A549 (cell line): Measurements from ENCODE around the gene COMMD10. TPM values are rescaled to one million over a fixed set of nuclear protein-coding genes. Genes with fewer than 3 reads are reported as not detected.

Source experiments
- ATAC-seq, 2 experiments: fragments of 200-7000 bp in 1 of 2; fragments of >200 bp in 1 of 2; cut with Nextera tagmentation in 1 of 2; cut with Tn5 transposase in 1 of 2; 3 replicates each; pipeline versions ENCODE4 v1.8.0 to v1.9.1; 2018 to 2020; ENCODE audit warnings: mild to moderate bottlenecking in 1 of 2, moderate library complexity in 1 of 2
- CTCF ChIA-PET: fragments of 300-600 bp; sonication (Branson Sonifier 250); formaldehyde crosslinking; extraction: SDS; loops from one replicate; lab custom pipeline; 2021; ENCODE audit warnings: antibody characterized with exemption, inconsistent platforms; lab: Yijun Ruan, JAX
- POLR2A ChIA-PET: fragments of 350-600 bp; formaldehyde crosslinking; extraction: SDS; loops from one replicate; lab custom pipeline; 2021; ENCODE audit warnings: antibody characterized with exemption, inconsistent platforms; lab: Yijun Ruan, JAX
- DNase-seq, 2 experiments: peaks; one replicate each; pipeline versions ENCODE4 v3.0.0 to v3.0.0-alpha.2; 2011 to 2016; ENCODE audit warnings: low read depth in 1 of 2, low spot score in 1 of 2
- FAIRE-seq: peaks from 2 replicates; lab custom pipeline; 2011; peaks lifted over from hg19 to GRCh38; lab: Jason Lieb, UNC
- H3K27ac ChIP-seq, 2 experiments: fragments of >200 bp; sonication (Bioruptor Twin); formaldehyde crosslinking; 3 replicates each; pipeline ENCODE4 v1.5.1; 2016 to 2017
- H3K4me1 ChIP-seq: fragments of >200 bp; sonication (Bioruptor Twin); formaldehyde crosslinking; 3 replicates; pipeline ENCODE4 v1.6.1; 2016
- H3K4me2 ChIP-seq: fragments of >200 bp; sonication (Bioruptor Twin); formaldehyde crosslinking; 3 replicates; pipeline ENCODE4 v1.6.1; 2016
- H3K4me3 ChIP-seq: fragments of >200 bp; sonication (Bioruptor Twin); formaldehyde crosslinking; 3 replicates; pipeline ENCODE4 v1.5.1; 2016
- H3K9me3 ChIP-seq: fragments of >200 bp; sonication (Bioruptor Twin); formaldehyde crosslinking; 3 replicates; pipeline ENCODE4 v1.6.1; 2016
- CEBPB ChIP-seq, 2 experiments: fragments of >200 bp in 1 of 2; sonication (Bioruptor Twin) in 1 of 2; formaldehyde crosslinking in 1 of 2; IDR thresholded peaks; 2 replicates each; pipeline ENCODE4 v1.6.1; 2012 to 2016
- CHD2 ChIP-seq: fragments of 150-350 bp; IDR thresholded peaks from 2 replicates; pipeline ENCODE4 v1.6.1; 2014; ENCODE audit warnings: low read length; ENCODE audit not compliant: partially characterized antibody
- CHD4 ChIP-seq: fragments of 200-600 bp; sonication (generic); IDR thresholded peaks from 2 replicates; pipeline ENCODE4 v1.6.1; 2016; ENCODE audit warnings: antibody characterized with exemption, mild to moderate bottlenecking, borderline replicate concordance
- EHF ChIP-seq: fragments of 250-450 bp; sonication (Bioruptor Pico); IDR thresholded peaks from 2 replicates; pipeline ENCODE4 v1.5.0; 2020; ENCODE audit warnings: mild to moderate bottlenecking
- EHMT2 ChIP-seq: fragments of 200-600 bp; sonication (generic); IDR thresholded peaks from 2 replicates; pipeline ENCODE4 v1.6.1; 2016; ENCODE audit warnings: antibody characterized with exemption, low read depth, mild to moderate bottlenecking, moderate library complexity
- EP300 ChIP-seq, 2 experiments: fragments of >200 bp; sonication (Bioruptor Twin); formaldehyde crosslinking; IDR thresholded peaks; 2 replicates in 1 of 2; 3 replicates in 1 of 2; pipeline ENCODE4 v1.6.1; 2016 to 2017
- GATA3 ChIP-seq: IDR thresholded peaks from 2 replicates; pipeline ENCODE4 v1.6.1; 2012; ENCODE audit warnings: borderline replicate concordance
- HDAC2 ChIP-seq: fragments of 200-600 bp; sonication (generic); IDR thresholded peaks from 2 replicates; pipeline ENCODE4 v1.6.1; 2016
- JUN ChIP-seq, 2 experiments: fragments of >200 bp; sonication (Bioruptor Twin); formaldehyde crosslinking; IDR thresholded peaks; 2 replicates in 1 of 2; 3 replicates in 1 of 2; pipeline ENCODE4 v1.6.1; 2016 to 2017
- JUNB ChIP-seq: fragments of >200 bp; sonication (Bioruptor Twin); formaldehyde crosslinking; IDR thresholded peaks from 2 replicates; pipeline ENCODE4 v1.6.1; 2016
- KDM5A ChIP-seq: fragments of 200-600 bp; sonication (generic); IDR thresholded peaks from 2 replicates; pipeline ENCODE4 v1.6.1; 2016; ENCODE audit warnings: antibody characterized with exemption, mild to moderate bottlenecking
- MAFK ChIP-seq: fragments of 450-650 bp; IDR thresholded peaks from 2 replicates; pipeline ENCODE4 v1.6.1; 2014; ENCODE audit not compliant: partially characterized antibody
- PHF8 ChIP-seq: fragments of 200-600 bp; sonication (generic); IDR thresholded peaks from 2 replicates; pipeline ENCODE4 v1.6.1; 2016; ENCODE audit warnings: low read depth, mild to moderate bottlenecking, antibody characterized with exemption, moderate library complexity, borderline replicate concordance
- RAD21 ChIP-seq, 2 experiments: fragments of >200 bp in 1 of 2; sonication (Bioruptor Twin) in 1 of 2; formaldehyde crosslinking in 1 of 2; IDR thresholded peaks in 1 of 2; conservative IDR thresholded peaks in 1 of 2; 2 replicates in 1 of 2; 3 replicates in 1 of 2; pipeline ENCODE4 v1.6.1; 2012 to 2018; ENCODE audit warnings: inconsistent platforms in 1 of 2
- RNF2 ChIP-seq: fragments of 200-600 bp; sonication (generic); IDR thresholded peaks from 2 replicates; pipeline ENCODE4 v1.6.1; 2016; ENCODE audit warnings: low read depth, mild to moderate bottlenecking, antibody characterized with exemption, moderate library complexity, borderline replicate concordance
- TFCP2L1 ChIP-seq: fragments of 250-450 bp; sonication (Bioruptor Pico); IDR thresholded peaks from 2 replicates; pipeline ENCODE4 v1.5.0; 2021; ENCODE audit warnings: mild to moderate bottlenecking
- ZC3H11A ChIP-seq: fragments of 450-650 bp; IDR thresholded peaks from 2 replicates; pipeline ENCODE4 v1.6.1; 2014; ENCODE audit warnings: antibody characterized with exemption, mild to moderate bottlenecking
- ZFP36 ChIP-seq: fragments of 450-650 bp; IDR thresholded peaks from 2 replicates; pipeline ENCODE4 v1.6.1; 2014; ENCODE audit warnings: borderline replicate concordance; ENCODE audit not compliant: partially characterized antibody
- ZNF302 ChIP-seq: fragments of 250-450 bp; sonication (Bioruptor Pico); IDR thresholded peaks from 2 replicates; pipeline ENCODE4 v1.9.0; 2021; ENCODE audit warnings: inconsistent platforms, mild to moderate bottlenecking, moderate library complexity
- ZSCAN20 ChIP-seq: fragments of 250-450 bp; sonication (Bioruptor Pico); IDR thresholded peaks from 2 replicates; pipeline ENCODE4 v1.8.0; 2022; ENCODE audit warnings: mild to moderate bottlenecking, moderate library complexity
- WGBS: methylation state at CpG from one replicate; pipeline ENCODE4 v1.1.6; 2017; ENCODE audit errors: missing lambda C conversion rate; 5-methylcytosine and 5-hydroxymethylcytosine counted together
- polyA plus RNA-seq, 4 experiments: library from polyadenylated mRNA; depleted of rRNA in 3 of 4; stranded (reverse); fragments of >200 nt; fragmentation: RNase III in 1 of 4; extraction: RNeasy Plus Mini Kit Qiagen cat#74134 plus additional on column Dnase treatment in 1 of 4; gene quantifications; 2 replicates in 3 of 4; 3 replicates in 1 of 4; pipeline ENCODE4 v1.2.3, GENCODE V29; 2011 to 2017
- TF ChIP-seq, protein P1 (sequence below): fragments of 450-650 bp; IDR thresholded peaks from 2 replicates; pipeline ENCODE4 v1.6.1; 2014; ENCODE audit warnings: antibody characterized with exemption
- TF ChIP-seq, protein P2 (sequence below): IDR thresholded peaks from 2 replicates; pipeline ENCODE4 v1.6.1; 2012; ENCODE audit warnings: low read depth, borderline replicate concordance
- TF ChIP-seq, protein P3 (sequence below): fragments of 200-600 bp; sonication (generic); IDR thresholded peaks from 2 replicates; pipeline ENCODE4 v1.6.1; 2016; ENCODE audit warnings: antibody characterized with exemption, mild to moderate bottlenecking, moderate library complexity
- TF ChIP-seq, protein P4 (sequence below): IDR thresholded peaks from 2 replicates; pipeline ENCODE4 v1.6.1; 2012

Gene COMMD10
- polyA plus RNA-seq, 2 of the 4 experiments (the other 2 are of a cell fraction): 40.2 to 63.9 TPM

DNA sequence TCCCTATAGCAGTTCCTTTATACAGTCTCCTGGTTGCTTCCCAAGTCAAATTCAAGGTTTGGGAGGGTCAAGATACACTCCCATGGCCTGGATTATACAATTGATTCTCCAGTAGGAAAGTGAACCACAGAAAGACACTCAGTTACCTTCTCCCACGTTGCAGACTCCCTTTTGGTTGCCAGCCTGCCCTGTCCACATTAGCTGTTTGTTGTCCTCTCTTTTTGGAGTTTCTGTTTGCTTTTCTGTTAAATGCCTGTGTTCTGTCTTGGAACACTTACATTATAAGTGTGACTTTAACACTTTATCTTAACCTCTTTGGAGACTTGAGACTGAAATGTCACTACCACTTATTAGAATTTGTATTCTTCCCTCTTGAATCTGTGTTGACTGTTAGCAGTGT is 30.3 kb downstream of the COMMD10 start:
- FAIRE-seq: no peak
- Histone ChIP-seq H3K9me3 (peaks cover 16% of the 10 kb centered on the region), H3K27ac (no peak overlapping the region), H3K4me2 (no peak overlapping the region), H3K4me1 (no peaks in the 10 kb centered on the region), H3K4me3 (no peak overlapping the region)
- DNase-seq: no peak
- CTCF ChIA-PET: no interaction called here
- POLR2A ChIA-PET: no interaction called here
- ATAC-seq: no peak
- 48% methylated on average over 1 of the region's 1 CpG for WGBS
- no peak for TF ChIP-seq CHD2
- TF ChIP-seq CEBPB (IDR thresholded peaks at IDR 0.05): no peak
- TF ChIP-seq ZNF302: no peak
- TF ChIP-seq JUN (IDR thresholded peaks at IDR 0.05): no peak
- TF ChIP-seq KDM5A: no peak
- TF ChIP-seq, protein P1, sequence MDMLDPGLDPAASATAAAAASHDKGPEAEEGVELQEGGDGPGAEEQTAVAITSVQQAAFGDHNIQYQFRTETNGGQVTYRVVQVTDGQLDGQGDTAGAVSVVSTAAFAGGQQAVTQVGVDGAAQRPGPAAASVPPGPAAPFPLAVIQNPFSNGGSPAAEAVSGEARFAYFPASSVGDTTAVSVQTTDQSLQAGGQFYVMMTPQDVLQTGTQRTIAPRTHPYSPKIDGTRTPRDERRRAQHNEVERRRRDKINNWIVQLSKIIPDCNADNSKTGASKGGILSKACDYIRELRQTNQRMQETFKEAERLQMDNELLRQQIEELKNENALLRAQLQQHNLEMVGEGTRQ: no peak
- no peak for TF ChIP-seq HDAC2
- no peak for TF ChIP-seq TFCP2L1 (CRISPR knock-in tag)
- TF ChIP-seq, all 56 proteins: peak for 0

DNA sequence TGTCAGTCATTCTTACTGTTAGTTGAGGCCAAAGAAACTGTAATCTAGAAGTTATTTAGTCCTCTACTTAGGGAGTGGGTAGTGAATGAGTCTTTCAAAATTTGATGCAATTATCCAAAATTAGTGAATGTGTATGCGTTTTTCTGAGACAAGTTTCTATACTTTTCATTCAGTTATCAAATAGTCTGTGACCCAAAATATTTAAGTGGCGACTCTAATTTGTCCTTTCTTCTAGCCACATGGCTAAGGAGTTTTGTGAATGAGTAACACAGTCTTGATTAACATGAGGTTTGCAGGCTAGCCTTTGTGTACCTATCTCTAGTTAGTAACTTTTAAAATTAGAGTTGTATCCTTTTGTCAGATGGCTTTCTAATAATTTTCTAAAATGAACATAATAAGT is 45.6 kb downstream of the COMMD10 start:
- Histone ChIP-seq H3K4me1 (no peaks in the 10 kb centered on the region), H3K9me3 (no peaks in the 10 kb centered on the region), H3K4me3 (no peak overlapping the region), H3K27ac (no peak overlapping the region), H3K4me2 (no peak overlapping the region)
- TF ChIP-seq ZNF302 (no peak), EHMT2 (no peak), KDM5A (no peak), JUN (IDR thresholded peaks at IDR 0.05) (no peak)
- TF ChIP-seq, protein P1: no peak
- TF ChIP-seq, protein P2, sequence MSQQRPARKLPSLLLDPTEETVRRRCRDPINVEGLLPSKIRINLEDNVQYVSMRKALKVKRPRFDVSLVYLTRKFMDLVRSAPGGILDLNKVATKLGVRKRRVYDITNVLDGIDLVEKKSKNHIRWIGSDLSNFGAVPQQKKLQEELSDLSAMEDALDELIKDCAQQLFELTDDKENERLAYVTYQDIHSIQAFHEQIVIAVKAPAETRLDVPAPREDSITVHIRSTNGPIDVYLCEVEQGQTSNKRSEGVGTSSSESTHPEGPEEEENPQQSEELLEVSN: no peak
- DNase-seq: no peak
- ChIA-PET POLR2A (no interaction called here), CTCF (no interaction called here)
- 60% methylated on average over 2 of the region's 2 CpGs for WGBS
- no peak for ATAC-seq
- FAIRE-seq: no peak

DNA sequence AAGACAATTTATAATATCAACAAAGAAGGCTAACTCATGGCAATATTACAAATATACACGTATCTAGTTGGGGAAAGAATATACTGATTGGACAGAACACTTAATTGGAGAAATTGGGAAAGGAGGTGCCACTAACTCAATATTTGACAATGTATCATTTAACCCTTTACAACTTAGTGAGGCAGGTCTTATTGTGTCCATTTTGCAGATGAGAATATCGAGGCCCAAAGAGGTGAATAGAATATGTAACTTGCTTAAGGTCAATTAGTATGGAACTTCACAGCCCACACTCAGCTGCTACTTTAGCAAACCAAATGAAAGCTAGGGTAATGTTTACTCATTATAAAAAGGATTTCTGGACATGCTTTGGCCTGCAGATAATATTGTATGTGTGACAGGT is 46.2 kb downstream of the COMMD10 start:
- no peaks in the 10 kb centered on the region for H3K4me1 ChIP-seq
- no peaks in the 10 kb centered on the region for H3K9me3 ChIP-seq
- ChIA-PET POLR2A (no interaction called here), CTCF (no interaction called here)
- WGBS: 90% methylated on average over 2 of the region's 2 CpGs
- FAIRE-seq (no peak), ATAC-seq (no peak), DNase-seq (no peak)
- H3K4me2 ChIP-seq: no peak overlapping the region
- TF ChIP-seq TFCP2L1 (CRISPR knock-in tag) (no peak), MAFK (no peak), ZSCAN20 (no peak), JUNB (no peak), KDM5A (no peak), EHMT2 (no peak), EP300 (IDR thresholded peaks at IDR 0.05) (no peak), ZC3H11A (no peak), PHF8 (no peak), EHF (CRISPR knock-in tag) (no peak), RNF2 (no peak), CHD4 (no peak), RAD21 (conservative IDR thresholded peaks at IDR 0.05 in 1 of 2, IDR thresholded peaks at IDR 0.05 in 1 of 2) (no peak), ZFP36 (no peak), JUN (IDR thresholded peaks at IDR 0.05) (no peak), GATA3 (no peak)
- TF ChIP-seq, protein P3, sequence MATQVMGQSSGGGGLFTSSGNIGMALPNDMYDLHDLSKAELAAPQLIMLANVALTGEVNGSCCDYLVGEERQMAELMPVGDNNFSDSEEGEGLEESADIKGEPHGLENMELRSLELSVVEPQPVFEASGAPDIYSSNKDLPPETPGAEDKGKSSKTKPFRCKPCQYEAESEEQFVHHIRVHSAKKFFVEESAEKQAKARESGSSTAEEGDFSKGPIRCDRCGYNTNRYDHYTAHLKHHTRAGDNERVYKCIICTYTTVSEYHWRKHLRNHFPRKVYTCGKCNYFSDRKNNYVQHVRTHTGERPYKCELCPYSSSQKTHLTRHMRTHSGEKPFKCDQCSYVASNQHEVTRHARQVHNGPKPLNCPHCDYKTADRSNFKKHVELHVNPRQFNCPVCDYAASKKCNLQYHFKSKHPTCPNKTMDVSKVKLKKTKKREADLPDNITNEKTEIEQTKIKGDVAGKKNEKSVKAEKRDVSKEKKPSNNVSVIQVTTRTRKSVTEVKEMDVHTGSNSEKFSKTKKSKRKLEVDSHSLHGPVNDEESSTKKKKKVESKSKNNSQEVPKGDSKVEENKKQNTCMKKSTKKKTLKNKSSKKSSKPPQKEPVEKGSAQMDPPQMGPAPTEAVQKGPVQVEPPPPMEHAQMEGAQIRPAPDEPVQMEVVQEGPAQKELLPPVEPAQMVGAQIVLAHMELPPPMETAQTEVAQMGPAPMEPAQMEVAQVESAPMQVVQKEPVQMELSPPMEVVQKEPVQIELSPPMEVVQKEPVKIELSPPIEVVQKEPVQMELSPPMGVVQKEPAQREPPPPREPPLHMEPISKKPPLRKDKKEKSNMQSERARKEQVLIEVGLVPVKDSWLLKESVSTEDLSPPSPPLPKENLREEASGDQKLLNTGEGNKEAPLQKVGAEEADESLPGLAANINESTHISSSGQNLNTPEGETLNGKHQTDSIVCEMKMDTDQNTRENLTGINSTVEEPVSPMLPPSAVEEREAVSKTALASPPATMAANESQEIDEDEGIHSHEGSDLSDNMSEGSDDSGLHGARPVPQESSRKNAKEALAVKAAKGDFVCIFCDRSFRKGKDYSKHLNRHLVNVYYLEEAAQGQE: no peak
- TF ChIP-seq, protein P4, sequence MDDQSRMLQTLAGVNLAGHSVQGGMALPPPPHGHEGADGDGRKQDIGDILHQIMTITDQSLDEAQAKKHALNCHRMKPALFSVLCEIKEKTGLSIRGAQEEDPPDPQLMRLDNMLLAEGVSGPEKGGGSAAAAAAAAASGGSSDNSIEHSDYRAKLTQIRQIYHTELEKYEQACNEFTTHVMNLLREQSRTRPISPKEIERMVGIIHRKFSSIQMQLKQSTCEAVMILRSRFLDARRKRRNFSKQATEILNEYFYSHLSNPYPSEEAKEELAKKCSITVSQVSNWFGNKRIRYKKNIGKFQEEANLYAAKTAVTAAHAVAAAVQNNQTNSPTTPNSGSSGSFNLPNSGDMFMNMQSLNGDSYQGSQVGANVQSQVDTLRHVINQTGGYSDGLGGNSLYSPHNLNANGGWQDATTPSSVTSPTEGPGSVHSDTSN: no peak
- no peak overlapping the region for H3K4me3 ChIP-seq
- no peak overlapping the region for H3K27ac ChIP-seq
